ENCODE results near the gene RSPH10B2. TPM values are rescaled to one million over a fixed set of nuclear protein-coding genes. Genes with fewer than 3 reads are reported as not detected.
"Not testable (repeated sequence)": the region's sequence is repeated elsewhere in the genome, so short reads cannot be mapped to it uniquely, and the experiment has no call there.

The RSPH10B2 gene
- total RNA-seq, 1 donor from 2014 or later: 0.20 TPM

DNA sequence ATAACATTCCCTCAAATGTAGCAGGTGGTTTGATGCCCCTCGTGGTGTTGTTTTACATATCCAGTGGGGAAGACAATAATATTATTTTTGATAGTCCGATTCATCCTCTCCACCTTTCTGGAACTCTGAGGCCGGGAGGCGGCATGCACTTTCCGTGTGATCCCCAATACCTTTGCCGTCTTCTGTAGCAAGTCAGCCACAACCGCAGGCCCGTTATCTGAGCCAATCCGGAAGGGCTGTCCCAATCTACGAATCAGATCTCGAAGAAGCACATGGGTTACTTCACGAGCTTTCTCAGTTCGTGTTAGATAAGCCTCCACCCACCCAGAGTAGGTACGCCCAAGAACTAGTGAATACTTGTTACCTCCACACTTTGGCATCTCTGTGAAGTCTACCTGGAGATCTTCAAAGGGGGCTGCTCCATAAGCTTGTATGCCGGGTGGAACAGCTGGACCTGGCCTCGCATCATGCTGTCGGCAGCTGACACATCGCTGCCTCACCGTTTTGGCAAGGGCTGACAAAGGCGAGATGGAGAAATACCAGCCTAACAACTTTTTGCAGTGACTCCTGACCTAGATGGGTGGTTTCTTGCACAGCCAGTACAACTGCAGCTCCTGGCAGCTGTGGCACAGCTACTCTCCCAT lies 88.5 kb downstream of the RSPH10B2 start:
- DNase-seq (ENCODE audit: low read depth): not testable (repeated sequence)

- not testable (repeated sequence) for DNase-seq (ENCODE audit: low read depth)
Measured at GRCh38 chr7:6843092-6843491, 89.2 kb downstream of the RSPH10B2 start.

- not testable (repeated sequence) for DNase-seq (ENCODE audit: low read depth)
Measured at GRCh38 chr7:6843654-6844053, 89.8 kb downstream of the RSPH10B2 start.

- not testable (repeated sequence) for DNase-seq (ENCODE audit: low read depth)
Measured at GRCh38 chr7:6845971-6846449, 92.1 kb downstream of the RSPH10B2 start.

GRCh38 chr7:6847751-6848150 lies 93.8 kb downstream of the RSPH10B2 start:
- not testable (repeated sequence) for DNase-seq (ENCODE audit: low read depth)

Other genes starting within 250 kb of the RSPH10B2 start
- under 0.01 and 0.69 TPM in 2 replicates for gene GRID2IP, start 202.6 kb upstream of the RSPH10B2 start, total RNA-seq
- 40.3 and 58.8 TPM in 2 replicates for gene ZDHHC4, start 176.6 kb upstream of the RSPH10B2 start, total RNA-seq
- 8.2 and 11.5 TPM in 2 replicates for gene INTS15, start 164.1 kb upstream of the RSPH10B2 start, total RNA-seq
- 1.7 and 9.1 TPM in 2 replicates for gene ZNF853, start 138.5 kb upstream of the RSPH10B2 start, total RNA-seq
- gene ZNF316, start 116.8 kb upstream of the RSPH10B2 start, total RNA-seq: 12.2 and 30.6 TPM in 2 replicates
- gene ZNF12, start 47.2 kb upstream of the RSPH10B2 start, total RNA-seq: 15.8 and 32.3 TPM in 2 replicates
- gene CCZ1B, start 72.2 kb downstream of the RSPH10B2 start, total RNA-seq: 16.3 and 23.1 TPM in 2 replicates